Immature natural killer cell (primary cell): ENCODE measurements around the gene FPGS. TPM values are rescaled to one million over a fixed set of nuclear protein-coding genes. Genes with fewer than 3 reads are reported as not detected.
A peak's percentile ranks its signal among the peaks of the same experiment; 100 is the strongest.
"Not testable (repeated sequence)": the region's sequence is repeated elsewhere in the genome, so short reads cannot be mapped to it uniquely, and the experiment has no call there.

Source experiments
- DNase-seq, 3 donors: peaks; one replicate each; pipeline ENCODE4 v3.0.0; 2022; ENCODE audit warnings: mixed read lengths in 1 of 3
- H3K27ac Mint-ChIP-seq, 6 donors: one replicate each; pipeline ENCODE4 v1.8.0; 2020; ENCODE audit warnings: mixed read lengths in 6 of 6, mild to moderate bottlenecking in 5 of 6, inconsistent platforms in 4 of 6, moderate library complexity in 3 of 6
- H3K27me3 Mint-ChIP-seq, 3 donors: one replicate each; pipeline ENCODE4 v1.8.0; 2020 to 2021; ENCODE audit warnings: low read depth in 3 of 3, mild to moderate bottlenecking in 3 of 3, mixed read lengths in 3 of 3, moderate library complexity in 3 of 3, inconsistent platforms in 1 of 3
- H3K36me3 Mint-ChIP-seq, 3 donors: one replicate each; pipeline ENCODE4 v1.8.0; 2020; ENCODE audit warnings: mixed read lengths in 3 of 3, inconsistent platforms in 2 of 3, mild to moderate bottlenecking in 2 of 3
- H3K4me1 Mint-ChIP-seq, 2 donors: one replicate each; pipeline ENCODE4 v1.8.0; 2020; ENCODE audit warnings: inconsistent platforms in 2 of 2, mild to moderate bottlenecking in 2 of 2, mixed read lengths in 2 of 2, moderate library complexity in 1 of 2
- H3K4me3 Mint-ChIP-seq, 5 donors: one replicate each; pipeline ENCODE4 v1.8.0; 2020; ENCODE audit warnings: mild to moderate bottlenecking in 5 of 5, mixed read lengths in 5 of 5, inconsistent platforms in 3 of 5, moderate library complexity in 3 of 5
- H3K9me3 Mint-ChIP-seq, 6 donors: one replicate each; pipeline ENCODE4 v1.8.0; 2020; ENCODE audit warnings: mild to moderate bottlenecking in 6 of 6, mixed read lengths in 6 of 6, inconsistent platforms in 4 of 6, moderate library complexity in 3 of 6
- polyA plus RNA-seq, 3 donors: library from polyadenylated mRNA; unstranded; fragments of 300-500 nt; fragmentation: Illumina TruSeq; gene quantifications; one replicate each; pipeline ENCODE4 v1.2.3, GENCODE V29; 2021

The FPGS gene, protein sequence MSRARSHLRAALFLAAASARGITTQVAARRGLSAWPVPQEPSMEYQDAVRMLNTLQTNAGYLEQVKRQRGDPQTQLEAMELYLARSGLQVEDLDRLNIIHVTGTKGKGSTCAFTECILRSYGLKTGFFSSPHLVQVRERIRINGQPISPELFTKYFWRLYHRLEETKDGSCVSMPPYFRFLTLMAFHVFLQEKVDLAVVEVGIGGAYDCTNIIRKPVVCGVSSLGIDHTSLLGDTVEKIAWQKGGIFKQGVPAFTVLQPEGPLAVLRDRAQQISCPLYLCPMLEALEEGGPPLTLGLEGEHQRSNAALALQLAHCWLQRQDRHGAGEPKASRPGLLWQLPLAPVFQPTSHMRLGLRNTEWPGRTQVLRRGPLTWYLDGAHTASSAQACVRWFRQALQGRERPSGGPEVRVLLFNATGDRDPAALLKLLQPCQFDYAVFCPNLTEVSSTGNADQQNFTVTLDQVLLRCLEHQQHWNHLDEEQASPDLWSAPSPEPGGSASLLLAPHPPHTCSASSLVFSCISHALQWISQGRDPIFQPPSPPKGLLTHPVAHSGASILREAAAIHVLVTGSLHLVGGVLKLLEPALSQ
- 10 to 100 TPM; 77.3 to 97.7 (median 89.1) TPM for polyA plus RNA-seq

DNA sequence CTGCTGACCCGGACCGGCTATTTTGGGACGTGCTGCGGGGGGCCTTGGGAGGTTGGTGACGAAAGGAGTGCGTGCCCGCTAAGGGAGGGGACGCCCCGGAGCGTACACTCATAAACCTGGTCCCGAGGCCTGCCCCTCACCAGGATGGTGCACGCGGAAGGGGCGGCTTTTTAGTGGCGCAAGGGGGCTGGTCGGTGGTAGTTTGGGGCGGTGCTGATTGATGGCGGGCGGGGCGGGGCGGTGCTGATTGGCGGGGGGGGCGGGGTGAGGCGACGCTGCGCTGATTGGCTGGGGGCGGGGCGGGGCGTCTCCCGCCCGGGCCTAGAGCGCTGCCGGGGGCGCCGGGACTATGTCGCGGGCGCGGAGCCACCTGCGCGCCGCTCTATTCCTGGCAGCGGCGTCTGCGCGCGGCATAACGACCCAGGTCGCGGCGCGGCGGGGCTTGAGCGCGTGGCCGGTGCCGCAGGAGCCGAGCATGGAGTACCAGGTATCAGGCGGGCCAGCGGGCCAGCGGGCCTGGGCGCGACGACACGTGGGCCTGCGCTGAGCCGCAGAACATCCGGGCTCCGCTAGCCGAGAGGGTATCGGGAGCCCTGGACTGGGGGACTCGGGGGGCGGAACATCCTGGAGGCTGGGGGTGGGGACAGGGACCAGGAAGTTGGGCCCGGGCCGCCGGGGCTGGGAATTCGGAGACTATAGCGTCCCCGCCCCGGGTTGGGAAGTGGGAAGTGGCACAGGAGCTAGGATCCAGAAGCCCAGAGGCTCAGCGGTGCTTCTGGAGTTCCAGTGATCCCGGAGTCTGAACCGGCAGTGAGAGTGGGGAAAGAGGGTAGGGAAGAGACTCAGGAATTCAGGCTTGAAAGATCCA is at the start of gene FPGS:
TSS of gene FPGS (plus strand) at position 307 of the 868 bp plus-strand sequence. CDS start at position 350, 43 bp downstream.
- Mint-ChIP-seq H3K27me3 (peaks cover 0 to 7% (median 1%) of the 10 kb centered on the region in 3 donors), H3K4me1 (peaks cover 34 to 42% of the 10 kb centered on the region in 2 donors), H3K4me3 (peak within 1 kb of the TSS; percentile 88 to 94 (median 92)), H3K27ac (peak within 1 kb of the TSS; percentile 88 to 96 (median 94)), H3K36me3 (peaks cover 0 to 10% (median 0%) of the 10 kb centered on the region in 3 donors), H3K9me3 (no peaks in the 10 kb centered on the region)
- DNase-seq, result peak; percentile 89 to 91 (median 90)

DNA sequence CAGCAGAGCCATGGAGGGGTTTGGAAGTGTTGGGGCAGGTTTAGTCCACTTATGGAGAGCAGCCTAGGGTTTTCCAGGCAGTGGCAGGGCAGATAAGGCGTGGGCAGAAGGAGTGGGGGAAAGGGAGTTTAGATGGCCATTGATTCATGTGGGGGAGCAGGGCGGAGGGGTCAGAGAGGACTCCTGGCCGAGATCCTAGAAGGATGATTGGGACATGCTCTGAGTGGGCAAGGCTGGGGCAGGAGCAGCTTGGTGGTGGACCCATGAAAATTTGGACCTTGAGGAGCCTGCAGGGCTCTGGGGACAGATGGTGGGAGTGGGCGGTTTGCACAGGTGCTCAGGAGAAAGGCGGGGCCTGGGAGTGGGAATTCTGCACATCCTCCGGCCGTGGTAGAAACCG is 49.5 kb upstream of the FPGS start:
- no peak for DNase-seq
- Mint-ChIP-seq H3K4me1 (peaks cover 15 to 29% of the 10 kb centered on the region in 2 donors), H3K4me3 (no peak overlapping the region), H3K9me3 (no peaks in the 10 kb centered on the region), H3K36me3 (peaks cover 0 to 16% (median 6%) of the 10 kb centered on the region in 3 donors), H3K27ac (peak overlapping the region in 5 of 6 donors; percentile 6 to 69 (median 36)), H3K27me3 (peaks cover 0 to 3% (median 0%) of the 10 kb centered on the region in 3 donors)

GRCh38 chr9:127753622-127754021 is 49.1 kb upstream of the FPGS start:
- peaks cover 0 to 3% (median 0%) of the 10 kb centered on the region in 3 donors for H3K27me3 Mint-ChIP-seq
- H3K36me3 Mint-ChIP-seq, result peaks cover 0 to 17% (median 6%) of the 10 kb centered on the region in 3 donors
- no peak overlapping the region for H3K27ac Mint-ChIP-seq
- no peak overlapping the region for H3K4me3 Mint-ChIP-seq
- DNase-seq, result no peak
- H3K9me3 Mint-ChIP-seq, result no peaks in the 10 kb centered on the region
- H3K4me1 Mint-ChIP-seq, result peaks cover 16 to 31% of the 10 kb centered on the region in 2 donors

DNA sequence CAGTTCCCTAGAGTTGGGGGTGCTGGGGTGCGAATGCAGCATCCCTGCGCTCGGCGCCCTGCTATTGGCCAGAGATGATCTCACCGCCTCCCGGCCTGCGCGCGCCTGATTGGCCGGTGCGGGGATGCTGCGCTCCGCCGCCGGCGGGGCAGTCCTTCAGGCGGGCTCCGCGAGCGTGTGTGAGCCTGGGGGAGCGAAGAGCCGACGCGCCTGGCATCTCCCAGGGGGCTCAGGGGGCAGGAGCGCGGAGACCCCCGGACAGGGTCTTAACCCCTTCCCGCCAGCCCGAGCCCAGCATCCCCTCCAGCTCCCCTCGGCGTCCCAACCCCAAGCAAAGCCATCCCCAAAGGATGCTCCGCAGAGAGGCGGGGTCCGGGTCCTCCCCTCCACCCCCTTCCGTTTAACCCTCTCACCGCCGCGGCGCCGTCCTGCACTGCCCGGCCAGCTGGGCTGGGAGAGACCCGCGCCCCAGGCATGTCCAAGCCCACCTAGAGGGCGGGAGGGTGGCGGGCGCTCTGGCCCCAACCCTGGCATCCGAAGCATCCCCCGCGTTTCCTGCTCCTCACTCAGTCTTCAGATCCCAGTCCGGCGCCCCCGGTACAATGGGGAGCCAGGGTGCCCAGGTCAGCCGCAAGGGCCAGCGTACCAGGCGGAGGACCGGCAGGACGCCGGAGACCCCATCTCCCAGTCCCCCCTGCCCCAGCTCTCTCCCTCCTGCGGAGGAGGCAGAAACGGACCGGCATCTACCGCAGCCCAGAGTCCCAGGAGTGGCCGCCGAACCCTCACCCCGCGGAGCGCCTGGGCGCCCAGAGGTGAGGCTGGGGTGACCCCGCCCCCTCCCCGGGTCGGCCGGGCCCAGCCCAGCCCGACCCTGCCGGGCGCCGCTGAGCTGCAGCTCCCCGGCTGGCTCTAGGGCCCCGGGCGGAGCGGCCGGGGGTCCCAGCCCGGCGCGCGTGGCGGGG is 48.3 kb upstream of the FPGS start:
- H3K27ac Mint-ChIP-seq, result no peak overlapping the region
- H3K36me3 Mint-ChIP-seq, result peaks cover 0 to 16% (median 6%) of the 10 kb centered on the region in 3 donors
- no peak for DNase-seq
- peaks cover 19 to 35% of the 10 kb centered on the region in 2 donors for H3K4me1 Mint-ChIP-seq
- no peaks in the 10 kb centered on the region for H3K9me3 Mint-ChIP-seq
- no peak overlapping the region for H3K4me3 Mint-ChIP-seq
- peaks cover 0 to 3% (median 0%) of the 10 kb centered on the region in 3 donors for H3K27me3 Mint-ChIP-seq

- Mint-ChIP-seq H3K4me3 (no peak overlapping the region), H3K27ac (no peak overlapping the region), H3K27me3 (peaks cover 0 to 3% (median 0%) of the 10 kb centered on the region in 3 donors), H3K9me3 (no peaks in the 10 kb centered on the region), H3K36me3 (peaks cover 0 to 13% (median 4%) of the 10 kb centered on the region in 3 donors), H3K4me1 (peaks cover 19 to 33% of the 10 kb centered on the region in 2 donors)
- DNase-seq, result no peak
Measured at GRCh38 chr9:127755061-127756060, 47.3 kb upstream of the FPGS start.

DNA sequence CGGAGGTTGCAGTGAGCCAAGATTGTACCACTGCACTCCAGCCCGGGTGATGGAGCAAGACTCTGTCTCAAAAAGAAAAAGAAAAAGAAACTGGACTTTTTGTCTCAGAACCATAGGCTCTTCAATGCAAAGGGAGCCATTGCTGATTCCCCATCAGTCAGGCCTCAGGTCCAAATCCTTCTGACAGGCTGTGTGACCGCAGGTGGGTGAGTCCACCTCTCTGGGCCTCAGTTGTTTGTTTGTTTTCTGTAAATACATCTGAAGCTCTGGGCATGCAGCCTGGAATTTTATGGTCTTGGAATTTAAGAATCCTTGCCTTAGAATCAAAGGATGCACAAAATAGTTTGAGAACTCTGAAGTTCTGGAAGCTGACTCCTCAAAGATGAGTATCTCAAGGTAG is 46.4 kb upstream of the FPGS start:
- H3K4me3 Mint-ChIP-seq, result no peak overlapping the region
- no peaks in the 10 kb centered on the region for H3K9me3 Mint-ChIP-seq
- H3K27me3 Mint-ChIP-seq, result peaks cover 0 to 3% (median 0%) of the 10 kb centered on the region in 3 donors

DNA sequence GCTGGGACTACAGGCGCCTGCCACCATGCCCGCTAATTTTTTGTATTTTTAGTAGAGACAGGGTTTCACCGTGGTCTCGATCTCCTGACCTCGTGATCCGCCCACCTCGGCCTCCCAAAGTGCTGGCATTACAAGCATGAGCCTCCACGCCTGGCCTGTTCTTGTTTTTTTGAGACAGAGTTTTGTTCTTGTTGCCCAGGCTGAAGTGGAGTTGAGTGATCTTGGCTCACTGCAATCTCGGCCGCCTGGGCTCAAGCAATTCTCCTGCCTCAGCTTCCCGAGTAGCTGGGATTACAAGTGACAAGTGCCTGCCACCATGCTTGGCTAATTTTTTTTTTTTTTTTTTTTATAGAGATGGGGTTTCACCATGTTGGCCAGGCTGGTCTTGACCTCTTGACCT is 45.9 kb upstream of the FPGS start:
- H3K27me3 Mint-ChIP-seq, H3K4me3 Mint-ChIP-seq, DNase-seq, H3K9me3 Mint-ChIP-seq, H3K36me3 Mint-ChIP-seq: not testable (repeated sequence)
- H3K27ac Mint-ChIP-seq, result peak overlapping the region in 1 of 6 donors; percentile 17
- peaks cover 14 to 25% of the 10 kb centered on the region in 2 donors for H3K4me1 Mint-ChIP-seq

More for the DNA sequence above, 46.4 kb upstream of the FPGS start:
- H3K36me3 Mint-ChIP-seq, result peaks cover 0 to 8% (median 0%) of the 10 kb centered on the region in 3 donors
- H3K27ac Mint-ChIP-seq, result no peak overlapping the region
- H3K4me1 Mint-ChIP-seq, result peaks cover 19 to 28% of the 10 kb centered on the region in 2 donors
- no peak for DNase-seq

GRCh38 chr9:127758843-127759242 is 43.8 kb upstream of the FPGS start:
- Mint-ChIP-seq H3K4me1 (peaks cover 23 to 29% of the 10 kb centered on the region in 2 donors), H3K36me3 (peaks cover 0 to 16% (median 0%) of the 10 kb centered on the region in 3 donors), H3K4me3 (no peak overlapping the region), H3K9me3 (no peaks in the 10 kb centered on the region), H3K27ac (peak overlapping the region; percentile 53 to 80 (median 73)), H3K27me3 (no peaks in the 10 kb centered on the region)
- no peak for DNase-seq

- Mint-ChIP-seq H3K4me3 (no peak overlapping the region), H3K27me3 (no peaks in the 10 kb centered on the region), H3K9me3 (no peaks in the 10 kb centered on the region), H3K27ac (peak overlapping the region in 4 of 6 donors; percentile 39 to 75 (median 53)), H3K36me3 (peaks cover 7 to 28% (median 7%) of the 10 kb centered on the region in 3 donors), H3K4me1 (peaks cover 45 to 49% of the 10 kb centered on the region in 2 donors)
- DNase-seq, result no peak
Measured at GRCh38 chr9:127761061-127761460, 41.6 kb upstream of the FPGS start.

GRCh38 chr9:127761491-127761956 is 41.2 kb upstream of the FPGS start:
- H3K36me3 Mint-ChIP-seq, result peaks cover 7 to 32% (median 7%) of the 10 kb centered on the region in 3 donors
- H3K9me3 Mint-ChIP-seq, result no peaks in the 10 kb centered on the region
- H3K4me1 Mint-ChIP-seq, result peaks cover 49 to 54% of the 10 kb centered on the region in 2 donors
- H3K27ac Mint-ChIP-seq, result peak overlapping the region in 5 of 6 donors; percentile 46 to 89 (median 60)
- no peak for DNase-seq
- no peaks in the 10 kb centered on the region for H3K27me3 Mint-ChIP-seq
- H3K4me3 Mint-ChIP-seq, result no peak overlapping the region

- H3K36me3 Mint-ChIP-seq, result peaks cover 7 to 35% (median 7%) of the 10 kb centered on the region in 3 donors
- H3K27me3 Mint-ChIP-seq, result no peaks in the 10 kb centered on the region
Measured at GRCh38 chr9:127762111-127762676, 40.5 kb upstream of the FPGS start.

More at GRCh38 chr9:127762111-127762676, 40.5 kb upstream of the FPGS start:
- no peaks in the 10 kb centered on the region for H3K9me3 Mint-ChIP-seq
- DNase-seq, result no peak
- H3K4me1 Mint-ChIP-seq, result peaks cover 55 to 61% of the 10 kb centered on the region in 2 donors
- H3K4me3 Mint-ChIP-seq, result peak overlapping the region in 1 of 5 donors; percentile 16
- peak overlapping the region; percentile 57 to 94 (median 79) for H3K27ac Mint-ChIP-seq
